Cardiac fibroblast (primary cell): ENCODE measurements around the gene SPRING1.

Experiments
- DNase-seq, 2 donors: peaks; one replicate each; pipeline versions ENCODE4 v3.0.0 to v3.0.0-alpha.2; 2010; ENCODE audit warnings: low read depth in 2 of 2
- H3K4me3 ChIP-seq, 2 donors: replicated peaks in 1 of 2; 1 replicate in 1 of 2; 2 replicates in 1 of 2; pipeline ENCODE4 v1.5.1; 2011; ENCODE audit warnings: low read depth in 2 of 2, low read length in 2 of 2, mild to moderate bottlenecking in 2 of 2, moderate library complexity in 1 of 2
- CTCF ChIP-seq: IDR thresholded peaks from one replicate; pipeline ENCODE4 v1.5.1; 2011; ENCODE audit warnings: low read depth, mild to moderate bottlenecking, low read length, inconsistent platforms

The SPRING1 gene

GRCh38 chr12:116737774-116738657 lies at the start of gene SPRING1, which contains the start of gene RNFT2:
TSS of gene SPRING1 (minus strand) at chr12:116738069. CDS start at chr12:116737900, 169 bp downstream.
TSS of gene RNFT2 (plus strand) at chr12:116738315. CDS start at chr12:116740498, 2,183 bp downstream.
- TF ChIP-seq CTCF: no peak
- DNase-seq: peak; percentile 99
- peak within 1 kb of the TSS; percentile 93 for H3K4me3 ChIP-seq

GRCh38 chr12:116784238-116784612 lies 46.4 kb upstream of the SPRING1 start:
- no peak for TF ChIP-seq CTCF
- DNase-seq: no peak
- H3K4me3 ChIP-seq: no peak overlapping the region

GRCh38 chr12:116783525-116784237 lies 45.8 kb upstream of the SPRING1 start:
- no peak for TF ChIP-seq CTCF
- no peak overlapping the region for H3K4me3 ChIP-seq
- no peak for DNase-seq

GRCh38 chr12:116780942-116781341 lies 43.1 kb upstream of the SPRING1 start:
- TF ChIP-seq CTCF: no peak
- H3K4me3 ChIP-seq: no peak overlapping the region
- no peak for DNase-seq

- no peak for TF ChIP-seq CTCF
- H3K4me3 ChIP-seq: no peak overlapping the region
- DNase-seq: no peak
These were observed 41.7 kb upstream of the SPRING1 start for GRCh38 chr12:116779597-116779996.

GRCh38 chr12:116777245-116777644 lies 39.4 kb upstream of the SPRING1 start:
- TF ChIP-seq CTCF: no peak
- no peak overlapping the region for H3K4me3 ChIP-seq
- DNase-seq: no peak
